ENCODE data around the gene SYPL1.

The SYPL1 gene

GRCh38 chr7:106089647-106090046 lies 22.5 kb downstream of the SYPL1 start:
- no peak for DNase-seq

GRCh38 chr7:106088014-106088413 lies 24.1 kb downstream of the SYPL1 start:
- DNase-seq = no peak

GRCh38 chr7:106086062-106086461 lies 26.1 kb downstream of the SYPL1 start:
- DNase-seq = no peak

- no peak for DNase-seq
These were observed 27.1 kb downstream of the SYPL1 start for GRCh38 chr7:106085015-106085414.

- DNase-seq = no peak
These were observed 28.4 kb downstream of the SYPL1 start for GRCh38 chr7:106083717-106084116.

- no peak for DNase-seq
These were observed 29.8 kb downstream of the SYPL1 start for GRCh38 chr7:106082087-106082854.

- no peak for DNase-seq
These were observed 31.7 kb downstream of the SYPL1 start for GRCh38 chr7:106080300-106080987.

- no peak for DNase-seq
These were observed 35.6 kb downstream of the SYPL1 start for GRCh38 chr7:106076537-106076936.

GRCh38 chr7:106075937-106076336 lies 36.2 kb downstream of the SYPL1 start:
- DNase-seq = no peak

- DNase-seq = no peak
These were observed 37.9 kb downstream of the SYPL1 start for GRCh38 chr7:106074257-106074656.

- no peak for DNase-seq
These were observed 38.4 kb downstream of the SYPL1 start for GRCh38 chr7:106073701-106074100.

GRCh38 chr7:106072715-106073091 lies 39.4 kb downstream of the SYPL1 start:
- DNase-seq = no peak

- no peak for DNase-seq
These were observed 40.0 kb downstream of the SYPL1 start for GRCh38 chr7:106071999-106072714.

GRCh38 chr7:106071356-106071998 lies 40.6 kb downstream of the SYPL1 start:
- DNase-seq = peak; percentile 31

GRCh38 chr7:106070567-106071254 lies 41.4 kb downstream of the SYPL1 start:
- DNase-seq = no peak

GRCh38 chr7:106070201-106070551 lies 41.9 kb downstream of the SYPL1 start:
- DNase-seq = no peak

- DNase-seq = no peak
These were observed 42.5 kb downstream of the SYPL1 start for GRCh38 chr7:106069471-106070200.

GRCh38 chr7:106068986-106069385 lies 43.1 kb downstream of the SYPL1 start:
- no peak for DNase-seq

GRCh38 chr7:106068538-106068961 lies 43.6 kb downstream of the SYPL1 start:
- no peak for DNase-seq

GRCh38 chr7:106067678-106068077 lies 44.4 kb downstream of the SYPL1 start:
- DNase-seq = no peak

GRCh38 chr7:106065575-106066500 lies 46.3 kb downstream of the SYPL1 start:
- no peak for DNase-seq
